Measurements from ENCODE around the gene NF2.

Gene NF2

DNA sequence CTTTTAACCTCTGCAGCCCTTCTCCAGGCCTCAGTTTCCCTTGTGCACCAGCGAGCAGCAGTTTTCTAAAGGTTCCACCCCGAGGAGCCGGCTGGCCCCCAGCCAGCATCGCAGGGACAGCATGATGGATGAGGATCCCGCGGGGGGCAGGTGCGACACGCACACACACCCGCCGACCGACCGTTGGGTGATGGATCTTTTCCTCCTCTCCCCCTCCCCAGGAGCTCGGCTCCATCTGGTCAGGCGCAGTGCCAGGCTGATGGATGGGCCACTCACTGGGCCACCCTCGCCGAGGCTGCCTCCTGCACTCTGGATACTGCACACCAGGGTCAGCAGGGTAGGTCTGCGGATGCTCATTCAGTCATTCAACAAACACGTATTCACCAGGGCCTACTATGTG lies 103.6 kb downstream of the NF2 start:
- no peak for DNase-seq
- intact Hi-C loops (cut with DNase I) = no loop called here

DNA sequence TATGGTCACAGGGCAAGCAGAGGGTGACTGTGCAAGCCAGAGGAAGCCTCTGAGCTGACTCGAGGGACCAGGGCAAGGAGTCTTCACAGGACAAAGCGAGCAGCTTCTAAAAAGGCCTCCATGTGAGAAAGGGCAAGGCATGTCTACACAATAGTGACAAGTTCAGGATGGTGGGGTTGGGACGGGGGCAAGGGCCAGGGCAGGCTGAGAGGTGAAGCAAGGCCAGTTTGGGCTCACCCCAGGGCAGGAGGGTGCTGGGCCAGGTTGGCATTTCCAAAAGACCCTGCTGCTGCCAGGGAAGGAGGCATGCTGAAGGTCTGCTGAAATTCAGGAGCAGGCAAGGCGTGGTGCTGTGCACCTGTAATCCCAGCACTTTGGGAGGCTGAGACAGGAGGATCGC lies 104.0 kb downstream of the NF2 start:
- intact Hi-C loops (cut with DNase I) = no loop called here

DNA sequence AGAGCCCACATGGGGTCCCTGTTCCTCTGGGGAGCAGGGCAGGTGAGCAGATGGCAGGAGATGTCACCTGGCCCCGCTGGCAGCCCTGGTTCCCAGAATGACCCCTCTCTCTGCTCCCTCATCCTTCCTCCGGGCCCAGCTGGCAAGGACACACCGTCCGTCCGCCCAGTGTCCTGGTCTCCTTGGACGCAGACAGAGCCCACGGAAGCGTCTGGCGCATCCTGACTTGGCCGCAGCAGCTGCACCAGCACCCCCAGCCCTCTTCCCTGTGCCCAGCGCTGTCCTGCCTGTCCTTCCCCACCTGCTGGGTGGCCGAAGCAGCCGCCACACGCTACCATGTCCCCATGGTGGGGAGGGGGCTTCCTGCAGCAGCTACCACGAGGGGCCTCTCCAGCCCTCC lies 106.8 kb downstream of the NF2 start:
- DNase-seq = no peak
- intact Hi-C loops (cut with DNase I) = no loop called here

More for the DNA sequence above, 104.0 kb downstream of the NF2 start:
- no peak for DNase-seq

DNA sequence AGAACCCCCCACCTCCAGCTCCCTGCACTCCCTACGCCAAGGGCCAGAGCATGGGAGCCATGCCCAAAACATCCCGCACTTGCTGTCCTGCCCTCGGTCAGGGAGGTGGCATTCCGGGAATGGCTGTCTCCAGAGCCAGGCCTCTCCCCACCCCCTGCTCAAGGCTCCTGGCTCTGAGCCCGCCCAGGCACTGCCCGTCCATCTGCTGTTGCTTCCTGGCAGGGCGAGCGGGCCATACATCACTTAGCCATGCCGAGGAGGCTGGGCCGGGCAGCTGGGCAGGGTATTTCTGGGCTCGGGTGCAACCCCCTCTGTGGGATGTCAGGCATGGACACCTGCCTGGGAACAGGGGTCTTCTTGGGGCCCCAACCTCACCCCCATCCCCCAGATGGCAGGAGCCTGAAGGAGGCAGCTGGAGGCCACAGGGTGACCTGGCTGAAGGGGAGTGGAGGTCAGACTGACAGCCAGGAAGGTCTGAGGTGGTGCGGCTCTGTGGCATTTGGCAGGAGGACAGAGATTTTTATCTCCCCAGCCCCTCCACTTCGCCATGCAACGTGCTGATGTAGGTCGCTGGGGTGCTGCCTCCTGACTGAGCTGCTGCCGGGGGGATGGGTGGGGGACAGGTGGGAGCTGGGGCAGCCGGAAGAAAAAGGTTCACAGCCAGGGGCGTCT lies 107.6 kb downstream of the NF2 start:
- peak in 1 of 42 donors; percentile 33 for DNase-seq
- intact Hi-C loops (cut with DNase I) = no loop called here

DNA sequence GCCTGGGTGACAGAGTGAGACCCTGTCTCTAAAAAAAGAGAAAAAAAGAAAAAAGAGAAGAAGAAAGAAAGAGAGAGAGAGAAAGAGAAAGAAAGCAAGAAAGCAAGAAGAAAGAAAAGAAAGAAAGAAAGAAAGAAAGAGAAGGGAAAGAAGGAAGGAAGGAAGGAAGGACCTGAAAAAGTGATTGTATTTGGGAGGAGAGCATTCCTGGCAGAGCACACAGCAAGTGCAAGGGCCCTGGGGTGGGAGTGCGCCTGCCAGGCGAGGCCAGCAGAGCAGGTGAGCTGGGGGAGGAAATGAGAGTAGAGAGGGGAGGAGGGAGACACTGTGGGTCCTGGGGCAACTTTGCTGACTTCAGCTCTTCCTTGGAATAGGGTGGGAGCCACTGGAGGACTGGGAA lies 108.7 kb downstream of the NF2 start:
- intact Hi-C loops (cut with DNase I) = no loop called here
- DNase-seq = no peak

DNA sequence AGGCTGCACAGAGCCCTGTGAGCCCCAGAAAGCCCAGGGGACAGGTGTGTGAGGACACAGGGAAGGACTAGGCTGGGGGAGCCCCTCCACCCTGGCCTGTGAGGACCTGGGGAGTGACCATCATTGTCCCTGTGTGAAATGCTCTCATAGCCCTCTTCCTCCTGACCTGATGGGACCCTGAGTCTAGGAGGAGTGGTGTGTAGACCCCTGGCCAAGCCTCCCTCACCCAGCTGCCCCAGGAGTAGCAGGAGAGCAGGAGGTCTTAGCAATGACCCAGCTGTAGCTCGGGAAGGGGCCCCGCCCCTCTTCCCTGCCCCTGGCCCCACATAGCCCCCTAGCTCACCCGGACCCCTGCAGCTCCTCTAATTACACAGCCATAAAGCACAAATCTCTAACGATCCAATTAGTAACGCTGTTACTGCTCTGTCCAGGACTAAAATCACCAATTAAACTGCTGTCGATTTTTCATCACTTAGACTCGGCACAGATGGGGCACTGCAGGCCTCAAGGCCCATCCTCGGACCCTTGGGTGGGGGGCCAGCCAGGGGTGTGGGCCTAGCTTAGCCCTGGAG lies 109.8 kb downstream of the NF2 start:
- intact Hi-C loops (cut with DNase I) = no loop called here
- no peak for DNase-seq

DNA sequence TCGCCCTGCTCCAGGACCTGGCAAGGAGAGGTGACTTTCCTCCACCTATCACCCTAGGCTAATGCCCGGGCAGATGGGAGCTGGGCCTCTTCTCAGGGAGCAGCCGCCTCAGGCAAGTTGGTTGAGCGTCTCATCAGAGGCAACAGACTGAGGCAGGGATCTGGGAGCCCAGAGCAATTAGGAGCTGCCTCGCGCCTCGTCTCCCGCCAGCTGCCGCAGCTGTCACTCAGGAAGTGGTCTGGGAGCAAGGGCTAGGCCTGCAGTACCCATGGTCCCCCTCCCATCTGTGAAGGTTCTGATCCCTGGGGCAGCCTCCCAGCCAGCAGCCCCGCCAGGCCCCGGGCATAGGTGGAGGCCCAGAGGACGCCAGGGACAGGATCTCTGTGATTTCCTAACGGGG lies 111.8 kb downstream of the NF2 start:
- no peak for DNase-seq

DNA sequence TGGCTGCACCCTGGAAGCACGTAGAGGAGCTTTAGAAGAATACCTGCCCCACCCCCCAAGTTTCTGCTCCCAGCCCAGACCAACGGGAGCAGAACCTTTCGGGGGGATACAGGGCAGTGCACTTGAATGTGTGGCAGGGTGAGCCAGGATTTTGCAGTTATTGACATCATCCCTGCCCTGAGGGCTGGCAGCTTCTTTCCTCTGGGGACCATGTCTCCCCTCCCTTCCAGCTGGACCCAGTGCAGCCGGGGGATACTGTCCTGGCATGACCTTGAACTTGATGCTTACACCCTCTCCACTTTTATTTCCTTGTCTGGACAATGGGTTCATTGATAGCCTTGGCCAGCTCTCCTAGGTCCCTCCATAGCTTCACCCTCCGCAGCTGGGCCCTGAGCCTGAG lies 112.3 kb downstream of the NF2 start:
- intact Hi-C loops (cut with DNase I) = no loop called here
- no peak for DNase-seq

More for the DNA sequence above, 111.8 kb downstream of the NF2 start:
- intact Hi-C loops (cut with DNase I) = no loop called here

DNA sequence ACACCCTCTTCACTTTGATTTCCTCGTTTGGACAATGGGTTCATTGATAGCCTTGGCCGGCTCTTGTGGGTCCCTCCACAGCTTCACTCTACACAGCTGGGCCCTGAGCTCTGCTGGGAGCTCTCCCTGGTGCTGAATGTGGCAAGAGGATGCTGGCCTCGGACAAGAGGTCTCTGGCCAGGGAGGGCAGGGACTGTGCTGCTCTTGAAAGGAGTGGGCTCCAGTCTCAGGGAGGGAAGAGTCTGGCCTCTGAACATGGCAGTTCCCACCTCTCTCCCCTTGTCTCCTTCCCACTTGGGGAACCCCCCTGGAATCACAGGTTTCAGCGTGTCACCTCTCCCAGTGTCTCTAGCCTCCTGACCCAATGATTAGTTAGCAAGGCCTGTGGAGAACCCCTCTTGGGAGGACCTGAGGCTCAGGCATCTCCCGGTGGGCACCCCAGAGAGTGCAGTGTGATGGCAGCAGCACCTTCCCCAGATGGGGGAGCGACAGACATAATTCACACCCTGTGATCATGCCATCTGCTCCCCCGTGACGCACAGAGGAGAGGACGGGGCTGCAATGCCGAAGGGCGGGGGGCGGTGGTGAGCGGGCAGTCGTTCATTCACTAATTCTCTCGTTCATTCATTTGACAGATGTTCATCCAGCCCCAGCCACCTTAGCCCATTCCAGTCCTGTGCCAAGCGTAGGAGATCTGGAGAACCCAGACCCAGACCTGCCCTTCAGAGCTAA lies 113.5 kb downstream of the NF2 start:
- DNase-seq = peak in 41 of 42 donors; percentile 56 to 92 (median 81)
- intact Hi-C loops (cut with DNase I) = no loop called here

DNA sequence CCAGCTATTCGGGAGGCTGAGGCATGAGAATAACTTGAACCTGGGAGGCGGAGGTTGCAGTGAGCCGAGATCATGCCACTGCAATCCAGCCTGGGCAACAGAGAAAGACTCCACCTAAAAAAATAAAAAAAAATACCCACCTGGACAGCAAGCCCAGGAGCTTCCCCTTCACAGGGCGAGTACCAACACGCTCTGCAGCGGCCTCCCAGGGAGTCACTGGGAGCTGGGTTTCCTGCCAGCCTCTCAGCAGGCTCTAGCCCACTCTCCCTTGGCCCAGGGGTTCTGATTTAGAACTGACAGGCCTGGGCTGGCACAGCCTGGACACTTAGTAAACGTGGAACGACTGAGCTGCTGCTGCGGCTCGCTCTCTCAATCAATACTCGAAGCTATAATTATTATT lies 114.4 kb downstream of the NF2 start:
- no peak for DNase-seq
- intact Hi-C loops (cut with DNase I) = no loop called here

DNA sequence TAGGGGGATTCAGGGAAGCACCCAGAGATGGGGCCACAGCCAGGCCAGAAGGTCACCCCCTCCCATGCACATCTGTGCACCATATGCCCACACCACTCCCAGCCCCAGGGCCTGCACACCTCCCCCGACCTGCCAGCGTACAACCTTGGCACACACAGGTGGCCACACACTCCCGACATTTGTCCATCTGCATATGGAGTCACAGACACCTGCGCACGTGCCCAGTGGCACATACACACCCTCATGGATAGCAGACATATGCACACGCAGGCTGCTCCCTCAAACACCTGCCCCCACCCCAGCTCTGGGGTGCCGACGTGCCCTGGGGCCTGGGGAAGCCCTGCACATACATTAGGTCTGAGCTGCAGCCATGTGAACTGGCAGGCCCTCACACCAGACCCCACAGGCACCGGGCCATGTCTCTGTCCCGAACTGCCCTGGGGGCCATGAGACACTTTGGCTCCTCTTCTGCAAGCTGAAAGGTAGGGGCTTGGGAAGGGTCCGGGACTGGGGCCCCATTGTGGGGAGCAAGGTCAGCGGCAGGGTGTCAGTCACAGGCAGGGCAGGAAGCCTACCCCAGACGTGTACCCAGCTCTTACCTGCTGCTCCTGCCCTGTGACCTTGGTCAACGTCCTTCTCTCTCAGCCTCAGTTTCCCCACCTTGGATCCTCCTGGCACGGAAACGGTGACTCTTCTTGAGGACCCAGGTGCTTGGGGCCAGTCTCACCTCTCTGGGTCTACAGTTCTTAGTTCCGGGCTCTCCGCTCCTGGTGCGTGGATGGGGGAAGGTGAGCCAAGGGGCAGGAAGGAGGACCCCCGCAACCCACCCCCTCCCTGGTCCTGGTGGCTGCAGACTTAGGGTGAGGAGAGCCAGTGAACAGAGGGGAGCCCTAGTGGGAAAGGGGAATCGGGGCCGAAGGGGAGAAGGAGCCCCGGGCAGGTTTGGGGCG lies 115.8 kb downstream of the NF2 start:
- DNase-seq = no peak
- intact Hi-C loops (cut with DNase I) = no loop called here

DNA sequence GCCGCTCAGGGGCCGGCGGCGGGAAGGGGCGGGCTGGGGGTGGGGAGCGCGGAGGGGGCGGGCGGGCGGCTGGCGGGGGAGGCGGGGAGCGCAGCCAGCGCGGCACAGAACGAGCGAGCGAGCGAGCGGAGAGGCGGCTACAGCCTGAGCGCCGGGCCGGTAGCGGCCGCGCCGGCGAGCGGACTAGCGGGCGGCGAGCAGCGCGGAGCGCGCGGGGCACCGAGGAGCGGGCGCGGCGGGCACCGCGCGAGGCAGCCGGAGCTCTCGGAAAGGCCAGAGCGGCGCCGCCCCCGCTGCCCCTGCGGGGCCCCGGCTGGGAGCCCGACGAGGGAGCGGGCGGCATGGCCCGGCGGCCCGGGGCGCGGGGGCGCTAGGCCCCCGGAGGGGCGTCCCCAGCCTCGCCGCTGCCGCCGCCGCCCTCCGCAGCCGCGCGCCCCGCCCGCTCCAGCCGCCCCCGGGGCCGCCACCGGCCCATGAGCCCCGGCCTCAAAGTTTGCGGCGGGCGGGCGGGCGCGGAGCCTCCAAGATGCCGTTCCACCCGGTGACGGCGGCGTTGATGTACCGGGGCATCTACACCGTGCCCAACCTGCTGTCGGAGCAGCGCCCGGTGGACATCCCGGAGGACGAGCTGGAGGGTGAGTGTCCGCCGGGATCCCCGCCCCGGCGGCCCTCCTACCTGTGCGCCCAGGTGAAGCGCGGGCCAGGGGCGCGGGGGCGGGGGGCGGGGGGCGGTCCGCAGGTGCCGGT lies 116.6 kb downstream of the NF2 start, which contains the start of gene CABP7:
Gene CABP7, plus strand, starts transcription at position 105 of the 747 bp plus-strand sequence. Its CDS starts 422 bp downstream, at position 527.
- intact Hi-C loops (cut with DNase I) = no loop called here
- no peak for DNase-seq

DNA sequence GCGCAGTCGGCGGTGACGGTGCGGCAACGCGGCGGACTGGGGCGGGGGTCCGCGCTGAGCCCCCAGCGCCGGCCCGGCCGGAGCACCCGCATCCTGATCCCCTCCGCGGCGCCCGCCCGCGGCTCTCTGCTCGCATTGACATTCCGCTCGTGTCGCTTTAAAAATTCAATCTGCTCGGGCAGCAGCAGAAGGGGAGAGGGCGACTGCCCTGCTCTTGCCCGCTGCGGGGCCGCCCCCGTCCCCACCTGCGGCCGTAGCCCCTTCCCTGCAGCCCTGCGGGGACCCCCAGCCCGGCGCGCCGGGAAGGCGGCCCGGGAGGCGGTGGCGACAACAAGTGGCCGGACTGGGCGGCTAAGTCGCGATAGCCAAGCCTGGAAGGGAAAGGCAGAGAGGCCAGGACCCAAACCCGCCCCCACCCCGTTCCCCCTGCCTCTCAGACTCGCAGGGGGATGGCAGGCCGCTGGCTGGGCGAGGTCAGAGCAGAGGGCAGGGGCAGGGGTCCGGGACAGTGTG lies 117.4 kb downstream of the NF2 start:
- intact Hi-C loops (cut with DNase I) = no loop called here
- no peak for DNase-seq

DNA sequence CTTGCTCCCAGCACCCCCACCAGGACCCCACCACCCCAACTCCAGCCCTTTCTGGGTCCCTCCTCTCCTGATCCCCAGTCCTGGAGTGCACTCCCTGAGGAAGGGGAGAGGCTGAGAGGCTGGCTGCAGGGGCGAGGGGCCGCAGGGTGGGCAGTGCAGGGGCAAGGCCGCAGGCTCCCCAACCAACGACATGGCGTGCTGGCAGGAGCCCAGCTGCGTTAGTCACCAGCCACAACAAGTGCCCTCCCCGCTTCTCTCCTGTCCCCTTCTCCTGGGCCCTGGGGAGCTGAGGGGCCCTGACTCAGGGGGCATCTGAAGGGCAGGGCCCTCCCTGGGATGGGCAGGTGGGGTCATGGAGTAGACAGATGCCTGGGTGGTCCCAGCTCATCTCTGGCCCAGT lies 118.7 kb downstream of the NF2 start:
- no peak for DNase-seq
- intact Hi-C loops (cut with DNase I) = no loop called here

DNA sequence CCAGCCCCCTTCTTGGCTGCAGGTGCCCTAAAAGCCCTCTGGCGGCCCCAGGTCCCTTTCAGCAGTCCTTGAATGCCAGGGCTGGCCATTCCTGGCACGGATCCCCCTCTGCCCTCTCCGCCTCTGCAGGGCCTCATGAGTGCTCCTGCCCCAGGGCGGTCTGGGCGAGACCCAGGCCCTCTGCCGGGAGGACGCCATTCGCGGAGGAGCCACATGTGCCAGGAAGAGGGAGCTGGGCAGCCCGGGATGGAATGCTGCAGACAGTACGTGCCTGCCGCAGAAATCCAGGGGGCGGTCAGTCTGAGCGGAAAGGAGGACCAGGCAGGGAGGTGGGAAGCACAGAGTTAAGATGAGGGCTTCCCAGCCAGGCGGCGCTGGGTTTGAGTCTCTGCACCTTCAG lies 119.2 kb downstream of the NF2 start:
- no peak for DNase-seq
- intact Hi-C loops (cut with DNase I) = no loop called here

DNA sequence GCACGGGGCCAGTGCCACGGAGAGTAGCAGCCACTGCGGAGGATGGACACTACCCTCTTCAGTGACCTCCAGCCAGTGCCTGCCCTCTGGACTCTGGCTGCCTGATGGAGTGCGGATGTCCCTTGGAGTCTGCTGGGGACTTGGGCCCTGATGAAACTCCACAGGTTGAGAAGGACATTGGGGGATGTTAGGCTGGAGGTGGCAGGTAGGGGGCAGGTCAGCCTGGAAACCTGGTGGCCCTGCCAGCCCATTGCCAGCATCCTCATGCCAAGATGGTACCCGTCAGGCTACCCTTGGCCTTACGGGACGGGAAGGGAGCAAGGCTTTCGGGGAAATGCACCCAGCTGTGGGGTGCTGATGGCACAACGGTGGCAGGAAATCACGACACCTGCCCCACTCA lies 120.3 kb downstream of the NF2 start:
- intact Hi-C loops (cut with DNase I) = no loop called here
- no peak for DNase-seq

DNA sequence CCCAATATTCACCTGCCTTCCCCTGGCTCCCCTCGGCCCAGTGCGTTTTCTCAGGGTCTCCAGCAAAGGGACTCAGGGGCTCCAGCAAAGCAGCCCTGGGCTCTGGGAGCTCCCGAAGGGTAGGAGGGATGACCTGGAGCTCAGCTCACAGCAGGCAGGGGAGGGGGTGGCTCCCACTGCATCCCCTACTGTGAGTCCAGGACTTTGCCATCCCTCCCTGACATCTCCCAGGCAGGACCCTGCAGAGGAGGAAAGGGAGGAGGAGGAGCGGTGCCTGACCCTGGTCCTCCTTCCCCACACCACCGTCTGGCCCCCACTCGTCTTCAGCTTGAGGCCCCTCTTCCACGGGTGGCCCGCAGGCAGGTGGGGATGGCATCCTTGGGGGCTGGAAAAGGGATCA lies 121.4 kb downstream of the NF2 start:
- intact Hi-C loops (cut with DNase I) = no loop called here
- no peak for DNase-seq

DNA sequence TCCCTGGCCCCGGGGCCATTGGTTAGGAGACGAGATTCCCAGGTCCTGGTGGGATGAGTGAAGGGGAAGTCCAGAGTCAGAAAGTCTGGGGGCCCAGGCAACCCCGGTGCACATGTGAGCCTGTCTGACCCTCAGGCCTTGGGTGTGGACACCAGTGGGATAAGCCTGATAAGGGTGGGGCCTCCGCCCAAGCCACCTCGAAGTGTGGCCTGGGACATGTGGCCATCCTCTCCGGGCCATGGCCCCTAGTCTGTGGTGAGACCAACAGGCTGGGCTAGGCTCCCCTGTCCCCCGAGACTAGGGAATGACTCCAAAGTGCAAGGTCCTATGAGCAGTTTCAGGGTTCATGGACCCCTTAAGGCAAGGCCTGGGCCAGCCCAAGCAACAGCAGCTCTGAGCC lies 122.7 kb downstream of the NF2 start:
- intact Hi-C loops (cut with DNase I) = no loop called here
- DNase-seq = no peak

Measured in head of caudate nucleus (tissue), 42 donors.